ELF-1 (cell line): ENCODE measurements around the gene GABBR1.

Source experiments
- DNase-seq: peaks from one replicate; pipeline ENCODE4 v3.0.0-alpha.2; 2016; ENCODE audit warnings: low read depth, low spot score

GABBR1 gene

DNA sequence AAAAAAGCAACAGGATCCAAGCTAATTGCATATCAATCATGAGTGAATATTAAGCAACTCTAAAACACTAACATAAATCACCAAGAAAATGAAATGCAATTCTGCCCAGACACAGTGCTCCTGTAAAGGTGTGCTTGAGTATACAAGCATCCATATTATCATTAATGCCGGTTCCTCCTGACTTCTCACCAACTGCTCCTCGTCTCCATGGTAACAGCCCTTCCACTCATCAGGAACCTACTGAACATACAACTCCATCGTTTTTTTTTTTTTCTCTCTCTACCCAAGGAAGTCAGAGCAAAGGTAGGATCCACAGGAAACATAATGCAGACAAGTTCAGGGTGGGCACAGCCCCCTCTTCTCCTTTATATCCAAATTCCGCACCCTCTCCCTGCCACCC is 12.4 kb downstream of the GABBR1 start:
- no peak for DNase-seq

DNA sequence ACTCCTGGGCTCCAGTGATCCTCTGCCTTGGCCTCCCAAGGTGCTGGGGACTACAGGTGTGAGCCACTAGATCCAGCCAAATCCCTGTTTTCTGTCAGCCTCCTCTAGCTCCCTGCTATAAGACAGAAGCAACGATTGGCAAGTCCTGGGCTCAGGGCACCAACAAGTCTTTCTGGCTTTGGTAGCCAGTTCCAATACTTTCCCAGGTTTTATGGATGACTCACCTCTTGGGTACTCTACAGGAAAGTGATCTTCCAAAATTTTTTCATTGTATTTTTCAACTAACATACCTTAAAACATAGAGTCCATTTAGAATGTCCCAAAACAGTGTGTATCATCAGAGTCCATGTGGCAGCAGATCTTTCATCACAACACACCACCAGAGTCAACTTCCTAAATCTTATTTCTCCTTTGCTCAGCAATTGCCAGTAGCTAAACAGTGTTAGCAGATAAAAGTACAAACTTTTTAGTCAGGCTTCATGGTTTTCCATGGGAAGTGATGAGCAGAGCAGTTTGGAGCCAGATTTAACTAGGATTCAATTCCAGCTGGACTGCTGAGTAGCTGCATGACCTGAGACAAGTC is 13.3 kb downstream of the GABBR1 start:
- no peak for DNase-seq

DNA sequence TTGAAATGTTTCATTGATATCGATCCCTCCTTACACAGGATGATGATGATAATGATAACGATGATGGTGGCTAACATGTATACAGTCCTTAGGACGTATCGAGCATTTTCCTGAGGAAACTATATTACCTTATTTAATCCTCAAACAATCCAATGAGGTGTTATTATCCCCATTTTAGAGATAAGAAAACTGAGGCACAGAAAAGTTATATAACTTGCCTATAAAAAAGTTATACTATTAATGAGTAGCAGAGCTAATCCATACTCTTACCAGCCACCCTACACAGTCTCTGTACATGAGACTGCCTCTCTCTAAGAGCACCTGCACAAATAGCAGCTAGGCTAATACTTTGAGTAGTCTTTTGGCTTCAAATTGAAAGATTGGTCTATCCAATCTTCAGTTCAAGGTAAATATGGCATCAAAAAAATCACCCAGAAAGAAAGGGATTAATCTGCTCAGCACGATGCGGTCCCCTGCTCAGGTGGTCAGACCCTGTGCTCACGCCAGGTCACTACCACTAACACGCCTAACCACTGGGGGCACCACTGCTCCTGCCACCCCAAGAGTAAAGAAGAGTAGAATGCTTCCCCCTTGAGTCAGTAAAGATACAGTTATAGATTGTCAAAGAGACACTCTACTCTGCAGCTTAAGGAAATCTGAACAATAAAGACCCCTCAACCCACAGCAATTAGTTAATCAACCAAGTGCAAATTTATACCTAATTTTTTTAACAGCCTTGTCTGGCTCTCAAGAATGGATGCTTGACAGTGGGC is 15.0 kb downstream of the GABBR1 start:
- DNase-seq: no peak

DNA sequence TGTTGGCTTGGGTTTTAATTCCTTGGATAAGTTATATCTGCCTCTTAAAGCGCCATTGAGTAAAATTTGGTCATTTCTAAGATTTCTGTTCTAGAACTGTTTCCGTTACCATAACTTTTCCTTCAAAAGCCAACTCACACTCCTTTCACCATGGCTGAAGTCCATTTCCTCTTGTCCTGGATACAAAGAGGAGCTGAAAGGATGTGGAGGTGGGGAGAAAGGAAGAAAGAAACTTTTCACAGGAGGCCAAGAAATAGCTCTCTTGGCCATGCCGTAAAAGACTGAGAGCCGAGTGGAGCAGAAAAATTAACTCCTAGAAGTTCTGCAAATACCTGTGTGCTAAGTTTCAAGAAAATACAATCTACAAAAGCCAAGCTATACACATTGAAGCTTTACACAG is 21.6 kb downstream of the GABBR1 start:
- no peak for DNase-seq

DNA sequence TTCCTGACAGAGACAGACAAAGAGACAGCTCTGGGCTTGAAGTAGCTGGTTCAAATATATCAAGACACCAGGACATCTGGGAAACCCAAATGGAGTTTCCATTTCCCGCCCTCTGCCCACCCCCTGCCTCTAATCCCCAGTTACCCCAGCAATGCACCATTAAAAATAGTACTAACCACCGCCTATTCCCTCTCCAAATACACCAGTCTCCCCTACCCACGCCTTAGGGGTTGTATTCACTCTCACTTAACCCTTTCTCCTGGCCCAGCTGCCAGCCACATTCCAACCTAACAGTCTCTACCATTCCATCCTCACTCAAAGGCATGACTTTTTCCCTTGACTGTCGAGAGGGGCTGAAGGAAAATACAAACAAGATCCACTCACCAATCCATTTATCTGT is 22.4 kb downstream of the GABBR1 start:
- DNase-seq: no peak

DNA sequence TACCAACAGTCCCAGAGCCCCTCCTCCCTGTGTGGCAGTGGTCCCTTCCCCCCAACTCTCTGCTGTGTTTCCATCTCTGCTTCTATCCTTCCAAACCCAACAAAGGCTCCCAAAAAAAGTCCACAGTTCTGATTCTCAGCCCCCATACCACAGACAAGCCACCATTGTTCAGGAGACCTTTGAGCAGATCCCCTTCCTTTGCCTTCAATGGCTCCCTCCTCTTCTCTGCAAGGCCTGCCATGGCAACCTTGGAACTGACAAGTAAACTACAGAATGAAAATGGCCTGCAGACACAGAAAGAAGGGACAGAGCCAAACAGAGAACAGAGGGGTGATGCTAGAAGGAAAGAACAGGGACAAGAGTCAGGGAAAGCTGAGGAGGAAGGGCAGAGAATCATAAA is 24.9 kb downstream of the GABBR1 start:
- DNase-seq: no peak

DNA sequence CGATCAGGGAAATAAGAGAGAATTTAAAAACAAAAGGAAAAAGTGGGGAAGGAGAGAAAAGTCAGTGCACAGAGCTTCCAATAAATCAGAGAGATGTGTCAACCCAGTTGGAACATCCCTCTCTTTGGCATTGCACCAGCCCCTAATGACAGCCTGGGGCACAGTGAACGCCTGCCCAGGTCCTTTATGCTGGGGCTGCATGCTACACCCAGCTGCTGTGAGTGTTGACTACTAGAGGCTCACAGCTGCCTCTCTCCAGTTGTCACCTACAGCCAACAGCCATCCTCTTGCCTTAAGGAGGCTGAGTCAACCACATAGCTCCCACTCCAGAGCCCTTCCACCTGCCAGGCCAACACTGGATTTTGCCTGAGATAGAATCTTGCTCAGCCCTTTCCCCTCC is 29.1 kb downstream of the GABBR1 start:
- DNase-seq: no peak

DNA sequence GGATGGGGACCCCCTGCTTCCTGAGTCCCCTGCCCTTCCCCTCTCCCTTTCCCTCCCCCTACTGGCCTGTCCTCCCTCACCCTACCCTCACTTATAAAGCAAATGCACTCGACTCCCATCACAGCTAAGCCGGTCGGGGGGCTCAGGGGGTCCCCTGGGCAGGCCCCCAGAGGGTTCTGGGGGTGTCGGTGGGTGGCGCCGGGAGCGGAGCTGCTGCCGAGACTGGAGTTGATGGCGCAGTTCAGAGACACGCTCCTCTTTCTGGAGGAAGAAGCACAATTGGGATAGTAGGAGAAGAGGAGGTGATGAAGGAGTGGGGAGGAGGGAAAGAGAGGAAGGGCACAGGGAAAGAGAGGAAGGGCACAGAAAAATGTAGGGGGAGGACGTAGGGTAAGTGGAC is 29.5 kb downstream of the GABBR1 start:
- no peak for DNase-seq

DNA sequence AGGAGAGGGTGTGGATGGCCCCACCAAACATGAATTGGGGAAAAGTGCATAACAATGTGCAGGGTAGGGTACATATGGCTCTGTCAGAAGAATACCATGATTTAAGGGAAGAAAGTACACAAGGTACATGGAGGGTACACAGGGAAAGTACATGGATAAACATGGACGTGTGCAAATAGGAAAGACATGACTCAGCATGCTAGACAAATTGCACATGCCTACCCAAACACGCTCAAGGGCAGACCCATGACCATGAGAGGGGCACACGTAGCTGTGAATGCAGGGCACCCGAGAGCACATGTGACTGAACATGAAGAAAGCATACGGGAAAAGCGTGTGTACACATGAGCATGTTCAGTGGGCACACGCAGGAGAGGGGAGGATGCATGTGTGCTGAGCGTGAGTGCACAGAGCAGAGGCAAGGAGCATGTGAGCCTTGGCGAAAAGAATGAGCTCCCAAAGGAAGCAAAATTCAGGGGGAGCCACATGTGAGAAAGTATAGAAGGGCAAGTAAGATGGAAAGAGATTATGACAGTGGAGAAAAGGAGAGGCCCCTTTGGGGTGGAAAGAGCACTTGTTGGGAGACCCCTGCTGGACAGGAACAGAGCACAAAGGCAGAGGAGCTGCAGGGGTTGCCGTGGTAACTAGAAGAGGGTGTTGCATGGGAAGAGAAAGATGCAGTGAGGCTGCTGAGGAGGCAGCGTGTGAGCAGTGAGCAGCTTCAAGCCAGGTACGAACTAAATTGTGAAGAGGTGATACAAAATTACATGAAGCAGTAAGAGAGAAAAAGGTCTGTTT is 30.2 kb downstream of the GABBR1 start:
- peak; percentile 70 for DNase-seq

DNA sequence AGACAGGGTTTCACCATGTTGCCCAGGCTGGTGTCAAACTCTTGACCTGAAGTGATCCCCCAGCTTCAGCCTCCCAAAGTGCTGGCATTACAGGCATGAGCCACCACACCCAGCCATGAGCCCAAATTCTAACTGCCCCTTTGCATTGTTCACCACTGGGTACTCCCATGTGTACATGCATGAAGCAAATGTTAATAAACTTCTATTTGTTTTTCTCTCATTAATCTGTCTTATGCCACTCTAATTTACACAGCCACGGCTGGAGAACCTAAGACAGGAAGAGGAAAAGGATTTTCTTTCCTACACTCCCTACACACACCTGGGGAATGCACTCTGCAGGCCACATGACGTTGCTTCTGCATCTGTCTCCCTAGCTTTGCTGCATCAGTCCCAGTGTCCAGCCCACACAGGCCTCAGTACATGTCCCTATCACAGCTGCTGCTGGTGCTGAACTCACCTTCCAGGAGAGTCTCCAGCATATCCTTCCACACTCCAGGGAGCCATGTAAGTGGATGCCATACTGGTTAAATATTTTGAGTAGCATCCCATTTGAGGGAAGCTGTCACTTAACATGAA is 34.7 kb downstream of the GABBR1 start:
- DNase-seq: no peak

DNA sequence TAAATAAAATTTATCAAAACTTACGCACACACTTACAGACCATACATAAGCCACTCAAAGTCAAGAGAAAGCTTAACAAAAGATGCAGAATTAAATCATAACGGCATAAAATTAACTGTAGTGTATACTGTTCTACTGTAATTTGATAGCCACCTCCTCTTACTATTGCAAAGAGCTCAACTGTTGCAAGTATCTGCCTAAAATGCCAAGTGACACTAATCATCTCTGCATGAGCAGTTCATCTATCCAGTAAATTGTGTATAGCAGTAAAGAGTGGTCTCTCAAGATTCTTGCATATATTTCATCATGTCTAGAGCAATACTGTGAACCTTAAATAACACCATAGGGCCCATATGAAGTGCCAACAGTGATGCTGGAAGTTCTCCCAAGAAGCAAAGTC is 35.8 kb downstream of the GABBR1 start:
- DNase-seq: no peak

DNA sequence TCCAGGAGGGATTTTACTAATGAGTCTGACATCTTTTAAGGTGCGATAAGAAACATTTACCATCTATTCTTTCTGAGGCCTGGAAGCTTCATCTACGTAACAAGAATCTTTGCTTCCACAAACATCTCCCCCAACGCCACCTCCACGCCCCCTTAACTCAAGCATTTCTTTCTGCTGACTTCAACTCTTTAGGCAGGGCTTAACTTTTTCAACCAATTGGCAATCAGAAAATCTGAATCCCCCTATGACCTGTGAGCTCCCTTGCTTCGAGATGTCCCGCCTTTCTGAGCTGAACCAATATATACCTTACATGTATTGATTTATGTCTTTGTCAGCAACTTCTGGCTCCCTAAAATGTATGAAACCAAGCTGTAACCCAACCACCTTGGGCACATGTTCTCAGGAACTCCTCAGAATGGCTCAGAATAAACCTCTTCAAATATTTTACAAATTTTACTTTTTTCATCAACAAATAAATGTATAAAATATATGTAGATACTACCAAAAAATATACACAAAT is 36.5 kb downstream of the GABBR1 start:
- DNase-seq: no peak

DNA sequence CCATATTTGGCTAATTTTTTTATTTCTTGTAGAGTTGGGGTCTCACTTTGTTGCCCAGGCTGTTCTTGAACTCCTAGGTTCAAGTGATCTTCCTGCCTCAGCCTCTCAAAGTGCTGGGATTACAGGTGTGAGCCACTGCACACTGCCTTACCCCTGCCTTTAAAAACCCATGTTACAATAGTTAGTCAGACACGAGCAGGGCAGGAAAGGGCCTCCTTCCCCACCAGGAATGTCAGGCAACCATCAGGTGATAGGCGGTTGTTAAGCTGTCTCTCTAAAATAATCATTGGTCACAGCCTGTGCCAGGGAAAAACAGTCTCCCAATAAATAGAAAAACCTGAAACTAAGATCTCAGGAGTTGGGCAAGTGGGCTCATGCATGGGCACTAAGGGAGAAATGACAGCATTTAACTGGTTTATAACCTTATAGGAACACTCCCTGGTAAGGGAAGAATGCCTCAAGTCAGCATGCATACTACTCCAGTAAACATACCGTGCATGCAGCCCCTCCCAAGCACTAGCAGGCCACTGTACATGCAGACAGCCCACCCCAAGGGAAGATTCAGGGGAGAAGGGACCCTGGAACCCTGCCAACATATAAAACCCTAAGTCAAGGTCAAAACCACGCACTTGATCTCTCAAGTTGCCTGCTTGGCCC is 39.7 kb downstream of the GABBR1 start:
- no peak for DNase-seq

DNA sequence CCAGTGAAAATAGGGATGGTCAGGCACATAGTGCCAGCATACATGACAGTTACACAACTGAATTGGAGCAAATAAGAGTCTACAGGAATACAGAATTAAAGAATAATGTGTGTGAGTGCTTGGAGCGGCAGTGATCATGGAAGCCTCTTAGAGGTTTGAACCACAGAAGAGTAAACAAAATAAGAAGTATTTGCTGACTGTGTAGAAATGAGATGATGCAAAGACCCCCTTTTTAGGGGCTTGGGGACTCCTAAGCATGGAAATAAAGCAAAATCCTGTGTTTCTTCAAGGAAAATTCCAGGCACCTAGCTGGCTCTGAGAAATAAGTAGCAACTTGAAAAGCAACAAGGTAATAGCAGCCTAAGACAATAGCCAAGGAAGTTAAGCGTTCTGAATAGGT is 41.3 kb downstream of the GABBR1 start:
- DNase-seq: no peak

DNA sequence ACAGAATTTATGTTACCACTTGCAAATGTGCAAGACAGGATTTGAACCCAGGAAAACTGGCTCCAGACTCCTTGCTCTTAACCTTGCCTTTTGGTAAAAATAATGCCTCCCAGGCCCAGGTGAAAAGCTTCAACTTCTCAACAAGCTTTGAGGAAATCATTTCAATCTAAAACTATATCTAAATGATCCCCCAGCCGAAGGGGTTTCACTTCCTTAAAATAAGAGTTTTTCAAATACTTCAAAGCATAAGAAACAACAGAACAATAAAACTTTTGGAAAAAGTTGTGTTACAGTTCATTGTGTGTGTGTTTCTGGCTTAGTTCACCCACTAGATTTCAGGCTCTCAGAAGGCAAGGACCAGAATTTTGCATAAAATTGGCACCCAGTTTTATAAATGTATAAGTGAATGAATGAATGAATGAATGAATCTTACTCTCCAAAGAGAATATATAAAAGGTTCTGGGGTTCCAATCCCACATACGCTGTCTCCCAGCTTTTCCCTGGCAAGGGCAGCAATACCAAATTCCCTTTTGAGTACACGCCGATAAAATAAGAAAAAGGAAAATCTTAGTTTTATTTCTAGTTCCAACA is 42.7 kb downstream of the GABBR1 start:
- DNase-seq: no peak

DNA sequence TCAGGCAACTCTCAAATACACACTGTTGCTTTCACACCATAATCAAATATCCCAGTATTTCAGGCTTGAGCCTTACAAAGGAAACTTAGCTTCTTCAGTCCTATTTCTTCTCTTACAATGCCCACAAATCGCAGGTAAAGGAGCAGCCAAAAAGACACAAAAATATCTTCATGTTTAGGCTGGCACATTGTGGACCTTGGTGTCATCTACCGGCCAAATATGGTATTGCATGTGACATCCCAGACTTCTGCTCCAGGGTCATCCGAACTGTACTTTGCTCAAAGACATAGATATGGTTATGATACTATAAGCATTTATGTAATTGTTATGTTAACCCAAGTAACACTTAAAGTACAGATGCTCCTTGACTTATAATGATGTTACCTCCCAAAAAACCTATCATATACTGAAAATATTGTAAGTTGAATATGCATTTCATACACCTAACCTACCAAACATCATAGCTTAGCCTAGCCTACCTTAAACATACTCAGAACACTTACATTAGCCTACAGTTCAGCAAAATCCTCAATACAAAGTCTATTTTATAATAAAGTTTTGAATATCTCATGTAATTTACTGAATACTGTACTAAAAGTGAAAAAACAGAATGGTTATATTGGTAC is 43.4 kb downstream of the GABBR1 start:
- DNase-seq: peak; percentile 52

DNA sequence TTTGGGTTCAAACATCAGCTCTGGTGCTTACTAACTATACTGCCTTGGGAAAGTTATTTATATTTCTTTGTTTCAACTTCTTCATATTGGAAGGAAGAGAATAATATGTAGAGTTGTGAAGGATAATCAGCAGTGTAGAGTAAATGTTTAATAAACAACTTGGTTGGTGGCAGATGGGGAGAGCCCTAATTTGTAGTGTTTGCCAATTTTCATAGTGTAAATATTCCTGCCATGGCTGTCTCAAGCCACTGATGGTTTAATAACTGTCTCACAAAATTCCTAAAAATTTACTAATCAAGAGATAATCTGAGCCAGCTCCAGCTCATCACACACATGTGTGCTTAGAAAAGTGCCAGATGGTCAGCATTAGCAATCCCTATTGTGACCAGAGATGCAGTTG is 48.2 kb downstream of the GABBR1 start, which contains the start of gene OR2H2:
Gene OR2H2 (plus strand): TSS at position 301 of the 400 bp plus-strand sequence. CDS start 2,824 bp downstream, outside the sequence.
- DNase-seq: no peak

DNA sequence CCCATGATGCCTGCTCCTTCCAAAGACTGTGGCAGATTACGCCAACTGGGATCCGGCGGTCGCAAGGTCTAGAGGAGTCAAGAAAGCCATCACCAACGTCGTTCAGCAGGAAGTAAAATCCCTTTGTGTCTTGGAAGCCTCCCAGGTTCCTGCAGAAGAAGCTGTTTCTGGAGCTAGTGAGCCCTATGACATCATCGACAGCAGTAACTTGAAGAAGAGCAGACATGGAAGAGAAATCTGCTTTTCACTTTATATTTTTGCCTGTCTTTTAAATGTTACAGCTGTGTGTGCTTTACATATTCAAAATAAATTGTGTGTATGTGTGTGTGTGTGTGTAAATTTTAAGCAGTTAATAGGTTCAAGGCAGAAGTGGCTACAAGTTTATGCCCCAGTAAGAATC is 55.4 kb downstream of the GABBR1 start:
- DNase-seq: no peak

DNA sequence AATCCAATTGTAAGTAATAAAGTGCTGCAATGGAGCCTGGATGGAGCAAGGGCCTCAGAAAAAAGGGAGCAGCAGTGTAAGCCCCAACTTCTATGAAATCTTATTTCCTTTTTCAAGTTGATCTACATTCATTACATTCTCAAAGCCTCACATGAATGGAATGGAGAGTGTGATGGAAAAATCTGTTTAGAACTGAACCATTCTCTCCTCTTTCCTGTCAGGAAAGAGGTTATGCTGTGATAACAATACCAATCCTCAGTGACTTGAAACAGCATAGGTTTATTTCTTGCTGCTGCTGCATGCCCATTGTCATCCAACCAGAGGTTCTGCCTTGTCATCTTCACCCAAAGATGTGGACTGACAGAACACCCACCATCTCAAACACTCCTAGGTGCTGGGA is 56.9 kb downstream of the GABBR1 start:
- DNase-seq: no peak

DNA sequence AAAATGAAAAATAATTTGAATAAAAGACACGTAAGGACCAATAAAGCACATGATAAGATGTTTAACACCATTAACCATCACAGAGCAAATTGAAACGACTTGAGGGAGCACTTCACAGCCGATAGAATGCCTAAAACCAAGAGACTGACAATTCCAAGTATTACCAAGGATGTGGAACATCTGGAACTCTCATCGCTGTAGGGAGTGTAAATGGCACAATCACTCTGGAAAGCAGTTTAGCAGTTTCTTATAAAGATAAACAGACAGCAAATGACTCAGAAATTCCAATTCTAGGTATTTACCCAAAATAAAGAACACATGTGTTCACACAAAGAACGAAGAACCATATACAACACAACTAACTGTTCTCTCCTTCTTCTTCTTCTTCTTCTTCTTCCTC is 65.0 kb downstream of the GABBR1 start:
- DNase-seq: no peak

DNA sequence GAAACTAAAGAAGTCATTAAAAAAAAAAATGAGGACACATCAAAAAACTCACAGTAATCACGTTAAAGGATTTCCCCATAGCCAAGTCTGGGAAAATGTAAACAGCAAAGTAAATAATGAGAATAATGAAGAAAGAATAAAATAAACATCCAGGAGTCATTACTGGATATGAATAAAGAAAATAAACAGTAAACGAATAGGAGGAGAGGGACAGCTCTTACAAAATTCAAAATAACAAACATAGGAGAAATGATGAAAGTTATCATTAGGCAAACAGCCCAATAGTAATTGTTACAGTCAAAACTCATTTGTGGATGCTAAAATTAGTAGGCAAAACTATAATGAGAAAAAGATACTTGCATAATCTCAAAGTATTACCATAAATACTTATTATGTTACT is 65.4 kb downstream of the GABBR1 start:
- DNase-seq: no peak
